Endodermal cell (in vitro differentiated cells): ENCODE data around the gene PGGHG. TPM values are rescaled to one million over a fixed set of nuclear protein-coding genes. Genes with fewer than 3 reads are reported as not detected.

Source experiments
- DNase-seq: peaks from one replicate; pipeline ENCODE4 v3.0.0-alpha.2; 2017
- H3K27ac ChIP-seq: 2 replicates; pipeline ENCODE4 v1.5.1; 2013; ENCODE audit warnings: mild to moderate bottlenecking, low read depth, low read length, moderate library complexity
- H3K27me3 ChIP-seq: 2 replicates; pipeline ENCODE4 v1.6.1; 2013; ENCODE audit warnings: mild to moderate bottlenecking, low read length, moderate library complexity; ENCODE audit not compliant: insufficient read depth, control insufficient read depth, poor library complexity, severe bottlenecking
- H3K36me3 ChIP-seq: 2 replicates; pipeline ENCODE4 v1.7.0; 2013; ENCODE audit warnings: mild to moderate bottlenecking, low read length, moderate library complexity; ENCODE audit not compliant: control insufficient read depth, insufficient read depth
- H3K4me1 ChIP-seq: one replicate; pipeline ENCODE4 v1.7.0; 2013; ENCODE audit warnings: low read length; ENCODE audit not compliant: control insufficient read depth, insufficient read depth
- H3K4me3 ChIP-seq: 2 replicates; pipeline ENCODE4 v1.5.1; 2013; ENCODE audit warnings: mild to moderate bottlenecking, low read length, moderate library complexity
- H3K9ac ChIP-seq: 2 replicates; pipeline ENCODE4 v1.6.1; 2013; ENCODE audit warnings: mild to moderate bottlenecking, low read length, moderate library complexity; ENCODE audit not compliant: poor library complexity, severe bottlenecking; ENCODE audit errors: extremely low read depth
- H3K9me3 ChIP-seq: 2 replicates; pipeline ENCODE4 v1.6.1; 2013; ENCODE audit warnings: mild to moderate bottlenecking, low read length, moderate library complexity; ENCODE audit not compliant: control insufficient read depth
- H3K27ac Mint-ChIP-seq: 2 replicates; pipeline ENCODE4 v1.8.0; 2020; ENCODE audit warnings: mixed read lengths
- H3K27me3 Mint-ChIP-seq: 2 replicates; pipeline ENCODE4 v1.8.0; 2021; ENCODE audit warnings: mild to moderate bottlenecking, mixed read lengths; ENCODE audit not compliant: insufficient read depth
- H3K36me3 Mint-ChIP-seq: 2 replicates; pipeline ENCODE4 v1.8.0; 2020; ENCODE audit warnings: low read depth, mixed read lengths
- H3K4me1 Mint-ChIP-seq: 2 replicates; pipeline ENCODE4 v1.8.0; 2020; ENCODE audit warnings: mixed read lengths
- H3K4me3 Mint-ChIP-seq: 2 replicates; pipeline ENCODE4 v1.8.0; 2020; ENCODE audit warnings: mild to moderate bottlenecking, moderate library complexity, mixed read lengths
- H3K9me3 Mint-ChIP-seq: 2 replicates; pipeline ENCODE4 v1.8.0; 2020; ENCODE audit warnings: mild to moderate bottlenecking, mixed read lengths
- CTCF ChIP-seq: fragments of 200-600 bp; sonication (generic); conservative IDR thresholded peaks from 2 replicates; pipeline ENCODE4 v1.5.0; 2021; ENCODE audit warnings: antibody characterized with exemption, mild to moderate bottlenecking
- WGBS, 2 experiments: methylation state at CpG; one replicate each; pipeline versions ENCODE4 v1.1.5 to v1.1.7; 2013; ENCODE audit warnings: missing lambda C conversion rate in 2 of 2, mixed read lengths in 1 of 2; ENCODE audit not compliant: insufficient coverage in 1 of 2, insufficient read length in 1 of 2; 5-methylcytosine and 5-hydroxymethylcytosine counted together
- total RNA-seq, 2 donors: library from RNA; stranded (reverse); fragmentation: NEBNext Ultra II Directional in 1 of 2; extraction: Animal tissue kit (Norgen Biotek cat#: 25700) in 1 of 2; gene quantifications; 2 replicates in 1 of 2; 3 replicates in 1 of 2; pipeline ENCODE4 v1.2.1, GENCODE V29; 2021

PGGHG gene
- total RNA-seq, 2 donors from 2014 or later = 129 to 186 TPM

DNA sequence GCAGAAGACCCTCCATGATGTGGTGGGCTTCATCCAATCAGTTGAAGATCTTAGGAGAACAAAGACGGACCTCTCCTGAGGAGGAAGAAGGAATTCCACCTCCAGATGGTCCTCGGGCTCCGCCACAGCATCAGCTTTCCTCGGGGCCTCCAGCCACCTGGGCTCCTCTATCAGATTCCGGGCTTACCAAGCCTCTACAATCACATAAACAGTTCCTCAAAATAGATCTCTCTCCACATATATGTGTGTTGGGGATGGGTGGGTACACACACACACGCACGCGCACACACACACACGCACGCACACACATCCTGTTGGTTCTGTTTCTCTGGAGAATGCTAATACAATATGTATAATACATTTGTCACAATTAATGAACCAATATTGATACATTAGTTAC, 29.5 kb upstream of the PGGHG start:
- DNase-seq = no peak
- Histone ChIP-seq H3K4me3 (no peak overlapping the region), H3K9ac (no peak overlapping the region), H3K27me3 (no peaks in the 10 kb centered on the region), H3K36me3 (no peaks in the 10 kb centered on the region), H3K27ac (no peak overlapping the region), H3K4me1 (no peaks in the 10 kb centered on the region), H3K9me3 (peaks cover 4% of the 10 kb centered on the region)
- H3K27ac Mint-ChIP-seq = no peak overlapping the region
- no peaks in the 10 kb centered on the region for H3K4me1 Mint-ChIP-seq
- H3K9me3 Mint-ChIP-seq = peaks cover 18% of the 10 kb centered on the region
- H3K27me3 Mint-ChIP-seq = peaks cover 2% of the 10 kb centered on the region
- H3K4me3 Mint-ChIP-seq = no peak overlapping the region
- TF ChIP-seq CTCF = no peak
- WGBS, 2 experiments = 80 to 97% methylated on average over 1 to 2 of the region's 10 CpGs
- no peaks in the 10 kb centered on the region for H3K36me3 Mint-ChIP-seq

GRCh38 chr11:261624-262023, 27.3 kb upstream of the PGGHG start:
- Histone ChIP-seq H3K27me3 (no peaks in the 10 kb centered on the region), H3K4me1 (no peaks in the 10 kb centered on the region), H3K4me3 (no peak overlapping the region), H3K9me3 (peaks cover 4% of the 10 kb centered on the region), H3K36me3 (no peaks in the 10 kb centered on the region), H3K27ac (no peak overlapping the region), H3K9ac (no peak overlapping the region)
- WGBS, 2 experiments = 92 to 93% methylated on average over 4 of the region's 4 CpGs
- H3K9me3 Mint-ChIP-seq = peaks cover 24% of the 10 kb centered on the region
- H3K4me3 Mint-ChIP-seq = no peak overlapping the region
- no peaks in the 10 kb centered on the region for H3K4me1 Mint-ChIP-seq
- TF ChIP-seq CTCF = no peak
- H3K27ac Mint-ChIP-seq = no peak overlapping the region
- H3K27me3 Mint-ChIP-seq = no peaks in the 10 kb centered on the region
- H3K36me3 Mint-ChIP-seq = no peaks in the 10 kb centered on the region
- DNase-seq = no peak

DNA sequence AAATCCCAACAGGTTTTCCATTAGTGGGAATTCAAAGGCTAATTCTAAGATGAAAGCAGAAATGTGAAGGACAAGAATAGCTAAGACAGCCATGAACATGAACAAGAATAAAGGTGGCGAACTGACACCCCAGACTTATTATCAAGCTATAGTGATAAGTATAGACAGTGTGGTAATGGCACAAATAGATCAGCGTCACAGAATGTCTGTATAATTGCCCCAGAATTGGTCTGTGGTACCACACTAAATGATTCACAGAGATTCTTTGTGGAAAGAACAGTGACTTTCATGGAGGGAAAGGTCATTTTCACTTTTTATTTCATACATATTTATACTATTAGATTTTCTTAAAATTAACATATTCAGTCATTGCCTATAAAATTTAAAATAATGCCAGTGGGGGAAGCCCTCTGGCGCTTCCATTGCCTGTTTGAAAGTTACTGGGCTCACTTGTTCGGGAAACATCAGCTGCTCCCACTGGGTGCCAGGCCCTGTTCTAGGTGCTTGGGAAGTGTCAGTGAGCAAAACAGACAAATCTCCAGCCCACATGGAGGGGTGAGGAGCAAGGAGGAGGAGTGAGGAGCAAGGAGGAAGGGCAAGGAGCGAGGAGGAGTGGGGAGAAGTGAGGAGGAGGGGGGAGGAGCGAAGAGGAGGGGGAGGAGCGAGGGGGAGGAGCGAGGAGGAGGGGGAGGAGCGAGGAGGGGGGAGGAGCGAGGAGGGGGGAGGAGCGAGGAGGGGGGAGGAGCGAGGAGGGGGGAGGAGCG, 22.1 kb upstream of the PGGHG start:
- TF ChIP-seq CTCF = no peak
- Histone ChIP-seq H3K9ac (no peak overlapping the region), H3K9me3 (no peaks in the 10 kb centered on the region), H3K27ac (no peak overlapping the region), H3K27me3 (no peaks in the 10 kb centered on the region), H3K4me1 (no peaks in the 10 kb centered on the region), H3K4me3 (no peak overlapping the region), H3K36me3 (no peaks in the 10 kb centered on the region)
- no peak for DNase-seq
- no peaks in the 10 kb centered on the region for H3K36me3 Mint-ChIP-seq
- no peak overlapping the region for H3K27ac Mint-ChIP-seq
- peaks cover 2% of the 10 kb centered on the region for H3K4me1 Mint-ChIP-seq
- 98% methylated on average over 4 of the region's 13 CpGs; no CpG with 5 or more reads in 1 of the 2 experiments for WGBS, 2 experiments
- peaks cover 2% of the 10 kb centered on the region for H3K27me3 Mint-ChIP-seq
- peaks cover 14% of the 10 kb centered on the region for H3K9me3 Mint-ChIP-seq
- no peak overlapping the region for H3K4me3 Mint-ChIP-seq
